ENCODE data around the gene LGALS1. TPM values are rescaled to one million over a fixed set of nuclear protein-coding genes. Genes with fewer than 3 reads are reported as not detected.

Gene LGALS1
- total RNA-seq, 6 experiments from 2014 or later = 34.7 to 267 (median 141) TPM

DNA sequence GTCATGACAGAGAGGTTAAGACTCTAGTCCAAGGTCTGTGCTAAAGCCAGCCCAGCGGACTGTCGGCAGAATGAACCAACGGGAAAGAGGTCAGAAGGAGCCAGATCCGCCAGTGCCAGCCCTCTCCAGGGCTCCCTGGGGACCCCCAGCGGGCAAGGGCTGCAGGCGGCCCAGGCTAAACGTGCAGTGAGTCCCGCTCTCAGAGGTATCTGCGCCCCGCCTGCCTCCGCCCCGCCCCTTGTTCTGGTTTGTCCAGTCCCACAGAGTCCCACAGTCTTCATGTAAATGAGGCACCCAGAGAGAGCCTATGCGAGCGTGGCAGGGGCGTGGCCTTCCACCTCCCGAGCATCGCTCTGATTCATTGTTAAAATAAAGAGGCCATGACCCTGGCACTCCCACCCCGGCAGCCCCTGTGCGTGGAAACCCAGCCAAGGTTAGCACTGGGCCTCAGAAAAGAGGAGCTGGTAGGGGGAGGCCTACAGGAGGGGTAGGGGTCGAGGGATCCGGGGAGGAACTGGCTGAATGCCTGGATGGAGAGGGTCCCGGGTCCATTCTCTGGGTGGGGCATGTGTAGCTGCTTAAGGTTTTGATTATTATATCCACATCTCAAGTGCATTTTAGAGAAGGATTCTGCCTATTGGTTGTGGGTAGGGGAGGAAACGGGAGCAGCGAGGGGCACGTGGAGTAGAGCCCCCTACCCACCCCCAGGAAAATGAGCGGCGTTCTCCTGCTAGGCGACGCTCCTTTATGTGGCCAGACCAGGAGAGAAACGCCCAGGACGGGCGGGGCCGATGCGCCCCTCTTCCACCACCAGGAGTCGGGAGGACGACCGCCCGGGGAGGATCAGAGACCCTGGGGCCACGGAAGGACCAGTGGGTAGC, 21.5 kb downstream of the LGALS1 start, which contains the start of gene TRIOBP:
TSS of gene TRIOBP (plus strand) at position 392 of the 881 bp plus-strand sequence. CDS start 4,318 bp downstream, outside the sequence.
- DNase-seq (peak; percentile 76 to 87 (median 85)), ATAC-seq (peak; percentile 85 to 95 (median 92))
- Histone ChIP-seq H3K27ac (no peak within 1 kb of the TSS), H3K9me3 (no peaks in the 10 kb centered on the region), H3K36me3 (peaks cover 0 to 14% (median 6%) of the 10 kb centered on the region in 4 donors), H3K27me3 (no peaks in the 10 kb centered on the region), H3K4me1 (no peaks in the 10 kb centered on the region), H3K4me3 (no peak within 1 kb of the TSS)
- intact Hi-C loops (cut with DNase I) = no loop called here
- WGBS (ENCODE audit: insufficient coverage, low coverage, low lambda C conversion rate, missing lambda C conversion rate) = 37% methylated on average over 16 of the region's 39 CpGs
- TF ChIP-seq, protein P1, sequence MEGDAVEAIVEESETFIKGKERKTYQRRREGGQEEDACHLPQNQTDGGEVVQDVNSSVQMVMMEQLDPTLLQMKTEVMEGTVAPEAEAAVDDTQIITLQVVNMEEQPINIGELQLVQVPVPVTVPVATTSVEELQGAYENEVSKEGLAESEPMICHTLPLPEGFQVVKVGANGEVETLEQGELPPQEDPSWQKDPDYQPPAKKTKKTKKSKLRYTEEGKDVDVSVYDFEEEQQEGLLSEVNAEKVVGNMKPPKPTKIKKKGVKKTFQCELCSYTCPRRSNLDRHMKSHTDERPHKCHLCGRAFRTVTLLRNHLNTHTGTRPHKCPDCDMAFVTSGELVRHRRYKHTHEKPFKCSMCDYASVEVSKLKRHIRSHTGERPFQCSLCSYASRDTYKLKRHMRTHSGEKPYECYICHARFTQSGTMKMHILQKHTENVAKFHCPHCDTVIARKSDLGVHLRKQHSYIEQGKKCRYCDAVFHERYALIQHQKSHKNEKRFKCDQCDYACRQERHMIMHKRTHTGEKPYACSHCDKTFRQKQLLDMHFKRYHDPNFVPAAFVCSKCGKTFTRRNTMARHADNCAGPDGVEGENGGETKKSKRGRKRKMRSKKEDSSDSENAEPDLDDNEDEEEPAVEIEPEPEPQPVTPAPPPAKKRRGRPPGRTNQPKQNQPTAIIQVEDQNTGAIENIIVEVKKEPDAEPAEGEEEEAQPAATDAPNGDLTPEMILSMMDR (IDR thresholded peaks at IDR 0.05) = peak in 3 of 4 donors; percentile 23 to 34 (median 33)
- TF ChIP-seq POLR2A (IDR thresholded peaks at IDR 0.05) = no peak

DNA sequence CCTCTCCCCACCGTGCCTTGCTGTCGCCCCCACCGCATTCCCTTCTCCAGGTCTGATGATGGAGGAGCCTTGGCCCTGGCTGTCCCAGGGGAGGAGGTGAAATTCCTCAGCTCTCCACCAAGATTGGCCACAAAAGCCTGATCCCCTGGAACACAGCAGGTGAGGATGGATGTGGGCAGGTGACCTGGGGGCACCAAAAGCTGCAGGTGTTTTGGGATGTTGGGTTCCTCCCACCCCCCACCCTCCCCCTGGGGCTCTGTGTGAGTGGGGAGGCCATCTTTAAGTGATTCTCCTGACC, 22.1 kb downstream of the LGALS1 start:
- Histone ChIP-seq H3K4me3 (no peak overlapping the region), H3K36me3 (peaks cover 0 to 14% (median 3%) of the 10 kb centered on the region in 4 donors), H3K4me1 (no peaks in the 10 kb centered on the region), H3K27ac (no peak overlapping the region), H3K9me3 (no peaks in the 10 kb centered on the region), H3K27me3 (no peaks in the 10 kb centered on the region)
- no peak for ATAC-seq
- no peak for DNase-seq
- intact Hi-C loops (cut with DNase I) = no loop called here
- TF ChIP-seq POLR2A (IDR thresholded peaks at IDR 0.05) = no peak
- TF ChIP-seq, protein P1 (IDR thresholded peaks at IDR 0.05) = no peak
- WGBS (ENCODE audit: insufficient coverage, low coverage, low lambda C conversion rate, missing lambda C conversion rate) = no CpG with 5 or more reads among the region's 3 CpGs

DNA sequence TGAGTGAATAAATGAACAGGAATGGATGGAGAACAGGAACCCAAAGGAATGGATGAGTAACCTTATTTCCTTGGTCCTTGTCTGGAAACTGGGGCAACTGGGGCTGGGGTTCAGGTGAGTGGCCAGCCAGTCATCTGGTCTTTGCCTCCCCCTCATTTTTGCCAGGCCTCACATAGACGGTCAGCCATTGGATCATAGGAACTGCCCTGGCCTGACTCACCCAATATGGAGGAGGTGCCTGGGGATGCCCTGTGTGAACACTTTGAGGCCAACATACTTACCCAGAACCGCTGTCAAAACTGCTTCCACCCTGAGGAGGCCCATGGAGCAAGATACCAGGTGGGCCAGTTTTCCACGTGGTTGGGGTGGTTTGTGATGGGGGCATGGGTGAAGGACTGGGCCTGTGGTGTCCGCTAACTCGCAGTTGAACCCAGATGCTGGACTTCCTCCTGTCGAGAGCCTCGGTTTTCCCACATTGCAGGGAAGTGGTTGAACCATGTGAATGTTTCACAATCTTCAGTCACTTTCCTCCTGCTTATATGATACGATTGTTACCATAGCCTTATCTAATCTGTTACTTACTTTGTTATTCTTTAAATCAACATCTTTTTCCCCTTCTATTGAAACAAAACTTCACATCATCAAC, 25.8 kb downstream of the LGALS1 start:
- intact Hi-C loops (cut with DNase I) = no loop called here
- DNase-seq = no peak
- peak; percentile 6 to 54 (median 35) for ATAC-seq
- Histone ChIP-seq H3K27ac (no peak overlapping the region), H3K9me3 (no peaks in the 10 kb centered on the region), H3K36me3 (no peaks in the 10 kb centered on the region), H3K4me1 (no peaks in the 10 kb centered on the region), H3K27me3 (no peaks in the 10 kb centered on the region), H3K4me3 (no peak overlapping the region)
- 52% methylated on average over 3 of the region's 8 CpGs for WGBS (ENCODE audit: insufficient coverage, low coverage, low lambda C conversion rate, missing lambda C conversion rate)
- TF ChIP-seq, protein P1 (IDR thresholded peaks at IDR 0.05) = no peak
- TF ChIP-seq POLR2A (IDR thresholded peaks at IDR 0.05) = no peak

DNA sequence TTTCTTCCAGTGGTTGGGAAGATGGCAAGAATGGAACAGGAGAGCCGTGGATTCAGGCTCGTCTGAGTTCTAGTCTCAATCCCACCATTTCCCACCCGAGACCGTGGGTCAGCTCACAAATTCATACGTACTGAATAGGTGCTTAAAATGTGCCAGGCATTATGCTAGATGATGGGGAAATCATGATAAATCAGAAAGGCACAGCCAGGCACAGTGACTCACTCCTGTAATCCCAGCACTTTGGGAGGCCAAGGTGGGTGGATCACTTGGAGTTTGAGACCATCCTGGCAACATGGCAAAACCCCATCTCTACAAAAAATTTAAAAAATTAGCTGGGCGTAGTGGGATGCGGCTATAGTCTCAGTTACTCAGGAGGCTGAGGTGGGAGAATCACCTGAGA, 28.5 kb downstream of the LGALS1 start:
- Histone ChIP-seq H3K36me3 (no peaks in the 10 kb centered on the region), H3K4me1 (no peaks in the 10 kb centered on the region), H3K27ac (no peak overlapping the region), H3K27me3 (no peaks in the 10 kb centered on the region), H3K4me3 (no peak overlapping the region), H3K9me3 (no peaks in the 10 kb centered on the region)
- no peak for TF ChIP-seq POLR2A (IDR thresholded peaks at IDR 0.05)
- intact Hi-C loops (cut with DNase I) = no loop called here
- ATAC-seq = no peak
- no peak for DNase-seq
- 79% methylated on average over 7 of the region's 7 CpGs for WGBS (ENCODE audit: insufficient coverage, low coverage, low lambda C conversion rate, missing lambda C conversion rate)

DNA sequence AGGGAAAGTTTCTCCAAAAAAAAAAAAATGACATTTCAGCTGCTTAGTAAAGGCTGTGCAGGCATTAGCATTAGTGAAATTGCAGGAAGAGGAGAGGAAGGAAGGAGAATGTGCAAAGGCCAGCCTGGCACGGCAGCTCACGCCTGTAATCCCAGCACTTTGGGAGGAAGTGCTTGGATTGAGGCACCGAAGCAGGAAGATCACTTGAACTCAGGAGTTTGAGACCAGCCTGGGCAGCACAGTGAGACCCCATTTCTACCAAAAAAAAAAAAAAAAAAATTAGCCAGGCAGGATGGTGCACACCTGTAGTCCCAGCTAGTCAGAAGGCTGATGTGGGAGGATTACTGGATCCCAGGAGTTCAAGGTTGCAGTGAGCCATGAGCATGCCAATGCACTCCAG, 29.2 kb downstream of the LGALS1 start:
- 32% methylated on average over 3 of the region's 3 CpGs for WGBS (ENCODE audit: insufficient coverage, low coverage, low lambda C conversion rate, missing lambda C conversion rate)
- Histone ChIP-seq H3K4me3 (no peak overlapping the region), H3K36me3 (no peaks in the 10 kb centered on the region), H3K9me3 (no peaks in the 10 kb centered on the region), H3K27me3 (no peaks in the 10 kb centered on the region), H3K27ac (no peak overlapping the region), H3K4me1 (no peaks in the 10 kb centered on the region)
- ATAC-seq (no peak), DNase-seq (no peak)
- TF ChIP-seq POLR2A (IDR thresholded peaks at IDR 0.05) = no peak
- TF ChIP-seq, protein P1 (IDR thresholded peaks at IDR 0.05) = no peak
- intact Hi-C loops (cut with DNase I) = no loop called here

Measured in right lobe of liver (tissue), 6 donors.